ENCODE results near the gene FANCC.
A peak's percentile ranks its signal among the peaks of the same experiment; 100 is the strongest.

FANCC gene

GRCh38 chr9:95138474-95138873, 179.0 kb downstream of the FANCC start:
- no peak overlapping the region for H3K18ac ChIP-seq (ENCODE audit: low read depth in 1 of 2, low read length in 2 of 2)
- H2BK120ac ChIP-seq (ENCODE audit: low read depth, low read length): no peak overlapping the region
- no peak for DNase-seq
- H4K91ac ChIP-seq (ENCODE audit: low read length): no peak overlapping the region
- H3K4me1 ChIP-seq (ENCODE audit: control insufficient read depth, insufficient read depth, low read depth, low read length): peaks cover 8% of the 10 kb centered on the region
- H2BK12ac ChIP-seq (ENCODE audit: low read length in 2 of 2): no peak overlapping the region
- no peaks in the 10 kb centered on the region for H3K27me3 ChIP-seq (ENCODE audit: control insufficient read depth in 1 of 2, insufficient read depth in 1 of 2, low read length in 2 of 2)
- no peaks in the 10 kb centered on the region for H3K79me1 ChIP-seq (replicated peaks; ENCODE audit: low read length, poor library complexity, severe bottlenecking)
- no peak overlapping the region for H3K27ac ChIP-seq (ENCODE audit: low read length, poor library complexity, severe bottlenecking)
- no peak overlapping the region for H2BK15ac ChIP-seq (ENCODE audit: low read depth, poor library complexity, severe bottlenecking)
- no peak overlapping the region for H2AK5ac ChIP-seq (ENCODE audit: low read length, severe bottlenecking)
- no peaks in the 10 kb centered on the region for H3K9me3 ChIP-seq (ENCODE audit: control insufficient read depth, low read length)
- H3K4ac ChIP-seq (ENCODE audit: low read depth in 1 of 2, low read length in 2 of 2): no peak overlapping the region
- WGBS: 93% methylated on average over 10 of the region's 10 CpGs
- no peak overlapping the region for H2BK5ac ChIP-seq (ENCODE audit: low read depth, low read length, poor library complexity, severe bottlenecking)
- peak overlapping the region in 1 of 2 experiments; percentile 70 for H3K14ac ChIP-seq (ENCODE audit: low read length in 2 of 2)
- H3K4me2 ChIP-seq (ENCODE audit: low read length, poor library complexity, severe bottlenecking): no peak overlapping the region
- no peak overlapping the region for H3K4me3 ChIP-seq (ENCODE audit: insufficient read depth in 1 of 2, low read depth in 1 of 2, low read length in 2 of 2)
- no peak overlapping the region for H3K23ac ChIP-seq (ENCODE audit: low read length in 2 of 2)
- peaks cover 0 to 16% of the 10 kb centered on the region in 2 experiments for H3K36me3 ChIP-seq (ENCODE audit: control insufficient read depth in 1 of 2, insufficient read depth in 2 of 2, low read depth in 1 of 2, low read length in 2 of 2)
- no peak overlapping the region for H4K8ac ChIP-seq (ENCODE audit: low read length)
- H3K9ac ChIP-seq (ENCODE audit: low read length): no peak overlapping the region
- no peak overlapping the region for H2AFZ ChIP-seq (ENCODE audit: low read depth, low read length)

DNA sequence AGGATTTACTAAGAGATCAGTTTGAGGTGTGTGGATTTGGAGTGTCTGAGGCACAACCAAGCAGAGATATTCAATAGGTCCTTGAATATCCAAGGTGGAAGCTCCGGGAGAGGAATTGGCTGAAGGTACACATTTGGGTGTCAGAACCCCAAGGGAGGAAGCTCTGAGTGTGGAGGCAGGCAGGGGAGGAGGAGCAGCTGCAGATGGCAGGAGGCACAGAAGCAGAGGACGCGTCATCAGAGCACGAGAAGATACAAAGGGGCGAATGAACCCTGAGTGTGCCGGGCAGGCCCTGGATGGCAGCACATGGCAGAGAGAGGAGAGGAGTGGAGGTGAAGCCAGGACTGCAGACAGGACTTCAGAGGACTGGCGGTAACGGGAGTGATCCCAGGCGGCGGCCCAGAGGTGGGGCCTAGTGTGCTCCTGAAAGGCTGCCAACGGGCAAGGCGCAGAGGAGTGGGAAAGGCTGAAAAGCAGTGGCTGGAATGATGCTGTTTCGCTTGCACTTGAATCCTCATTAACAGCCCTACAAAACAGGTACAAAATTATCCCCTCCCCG, 179.8 kb downstream of the FANCC start:
- Histone ChIP-seq H3K4me1 (ENCODE audit: control insufficient read depth, insufficient read depth, low read depth, low read length) (peaks cover 10% of the 10 kb centered on the region), H3K4me2 (ENCODE audit: low read length, poor library complexity, severe bottlenecking) (no peak overlapping the region), H2AK5ac (ENCODE audit: low read length, severe bottlenecking) (no peak overlapping the region), H2BK120ac (ENCODE audit: low read depth, low read length) (no peak overlapping the region), H3K79me1 (replicated peaks; ENCODE audit: low read length, poor library complexity, severe bottlenecking) (no peaks in the 10 kb centered on the region), H2AFZ (ENCODE audit: low read depth, low read length) (no peak overlapping the region), H2BK15ac (ENCODE audit: low read depth, poor library complexity, severe bottlenecking) (no peak overlapping the region), H3K27ac (ENCODE audit: low read length, poor library complexity, severe bottlenecking) (no peak overlapping the region), H3K9me3 (ENCODE audit: control insufficient read depth, low read length) (no peaks in the 10 kb centered on the region), H4K8ac (ENCODE audit: low read length) (no peak overlapping the region), H2BK5ac (ENCODE audit: low read depth, low read length, poor library complexity, severe bottlenecking) (no peak overlapping the region), H3K9ac (ENCODE audit: low read length) (no peak overlapping the region), H3K14ac (ENCODE audit: low read length in 2 of 2) (peak overlapping the region in 1 of 2 experiments; percentile 61), H3K18ac (ENCODE audit: low read depth in 1 of 2, low read length in 2 of 2) (no peak overlapping the region), H3K36me3 (ENCODE audit: control insufficient read depth in 1 of 2, insufficient read depth in 2 of 2, low read depth in 1 of 2, low read length in 2 of 2) (peaks cover 0 to 16% of the 10 kb centered on the region in 2 experiments), H4K91ac (ENCODE audit: low read length) (no peak overlapping the region), H3K23ac (ENCODE audit: low read length in 2 of 2) (no peak overlapping the region), H2BK12ac (ENCODE audit: low read length in 2 of 2) (no peak overlapping the region), H3K4ac (ENCODE audit: low read depth in 1 of 2, low read length in 2 of 2) (no peak overlapping the region), H3K4me3 (ENCODE audit: insufficient read depth in 1 of 2, low read depth in 1 of 2, low read length in 2 of 2) (no peak overlapping the region), H3K27me3 (ENCODE audit: control insufficient read depth in 1 of 2, insufficient read depth in 1 of 2, low read length in 2 of 2) (no peaks in the 10 kb centered on the region)
- 96% methylated on average over 12 of the region's 14 CpGs for WGBS
- no peak for DNase-seq

GRCh38 chr9:95135756-95136155, 181.8 kb downstream of the FANCC start:
- Histone ChIP-seq H2BK5ac (ENCODE audit: low read depth, low read length, poor library complexity, severe bottlenecking) (no peak overlapping the region), H2BK15ac (ENCODE audit: low read depth, poor library complexity, severe bottlenecking) (no peak overlapping the region), H3K36me3 (ENCODE audit: control insufficient read depth in 1 of 2, insufficient read depth in 2 of 2, low read depth in 1 of 2, low read length in 2 of 2) (peaks cover 0 to 16% of the 10 kb centered on the region in 2 experiments), H3K4me2 (ENCODE audit: low read length, poor library complexity, severe bottlenecking) (no peak overlapping the region), H3K14ac (ENCODE audit: low read length in 2 of 2) (no peak overlapping the region), H3K79me1 (replicated peaks; ENCODE audit: low read length, poor library complexity, severe bottlenecking) (no peaks in the 10 kb centered on the region), H3K23ac (ENCODE audit: low read length in 2 of 2) (no peak overlapping the region), H2BK120ac (ENCODE audit: low read depth, low read length) (no peak overlapping the region), H3K4me3 (ENCODE audit: insufficient read depth in 1 of 2, low read depth in 1 of 2, low read length in 2 of 2) (no peak overlapping the region), H4K91ac (ENCODE audit: low read length) (no peak overlapping the region), H2AK5ac (ENCODE audit: low read length, severe bottlenecking) (no peak overlapping the region), H3K9ac (ENCODE audit: low read length) (no peak overlapping the region), H3K27me3 (ENCODE audit: control insufficient read depth in 1 of 2, insufficient read depth in 1 of 2, low read length in 2 of 2) (no peaks in the 10 kb centered on the region), H4K8ac (ENCODE audit: low read length) (no peak overlapping the region), H3K4ac (ENCODE audit: low read depth in 1 of 2, low read length in 2 of 2) (no peak overlapping the region), H3K9me3 (ENCODE audit: control insufficient read depth, low read length) (no peaks in the 10 kb centered on the region), H2AFZ (ENCODE audit: low read depth, low read length) (no peak overlapping the region), H3K18ac (ENCODE audit: low read depth in 1 of 2, low read length in 2 of 2) (no peak overlapping the region), H2BK12ac (ENCODE audit: low read length in 2 of 2) (no peak overlapping the region), H3K27ac (ENCODE audit: low read length, poor library complexity, severe bottlenecking) (no peak overlapping the region), H3K4me1 (ENCODE audit: control insufficient read depth, insufficient read depth, low read depth, low read length) (peaks cover 15% of the 10 kb centered on the region)
- DNase-seq: no peak
- over 99% methylated on average over 10 of the region's 10 CpGs for WGBS

GRCh38 chr9:95134457-95134881, 183.0 kb downstream of the FANCC start:
- Histone ChIP-seq H4K91ac (ENCODE audit: low read length) (peak overlapping the region; percentile 71), H2BK12ac (ENCODE audit: low read length in 2 of 2) (no peak overlapping the region), H3K4me1 (ENCODE audit: control insufficient read depth, insufficient read depth, low read depth, low read length) (peaks cover 18% of the 10 kb centered on the region), H3K79me1 (replicated peaks; ENCODE audit: low read length, poor library complexity, severe bottlenecking) (no peaks in the 10 kb centered on the region), H3K9me3 (ENCODE audit: control insufficient read depth, low read length) (no peaks in the 10 kb centered on the region), H3K23ac (ENCODE audit: low read length in 2 of 2) (no peak overlapping the region), H3K27ac (ENCODE audit: low read length, poor library complexity, severe bottlenecking) (no peak overlapping the region), H3K4me2 (ENCODE audit: low read length, poor library complexity, severe bottlenecking) (no peak overlapping the region), H2AK5ac (ENCODE audit: low read length, severe bottlenecking) (peak overlapping the region; percentile 57), H4K8ac (ENCODE audit: low read length) (no peak overlapping the region), H3K36me3 (ENCODE audit: control insufficient read depth in 1 of 2, insufficient read depth in 2 of 2, low read depth in 1 of 2, low read length in 2 of 2) (peaks cover 0 to 16% of the 10 kb centered on the region in 2 experiments), H3K14ac (ENCODE audit: low read length in 2 of 2) (no peak overlapping the region), H3K4ac (ENCODE audit: low read depth in 1 of 2, low read length in 2 of 2) (no peak overlapping the region), H2BK15ac (ENCODE audit: low read depth, poor library complexity, severe bottlenecking) (no peak overlapping the region), H2AFZ (ENCODE audit: low read depth, low read length) (no peak overlapping the region), H3K9ac (ENCODE audit: low read length) (no peak overlapping the region), H2BK120ac (ENCODE audit: low read depth, low read length) (no peak overlapping the region), H3K18ac (ENCODE audit: low read depth in 1 of 2, low read length in 2 of 2) (peak overlapping the region; percentile 16 to 28), H3K4me3 (ENCODE audit: insufficient read depth in 1 of 2, low read depth in 1 of 2, low read length in 2 of 2) (no peak overlapping the region), H3K27me3 (ENCODE audit: control insufficient read depth in 1 of 2, insufficient read depth in 1 of 2, low read length in 2 of 2) (no peaks in the 10 kb centered on the region), H2BK5ac (ENCODE audit: low read depth, low read length, poor library complexity, severe bottlenecking) (no peak overlapping the region)
- DNase-seq: no peak
- 96% methylated on average over 9 of the region's 9 CpGs for WGBS

Data from mesenchymal stem cell (in vitro differentiated cells and primary cell).